GM12864 (cell line): ENCODE data around the gene GNL3.
A peak's percentile ranks its signal among the peaks of the same experiment; 100 is the strongest.
"Not testable (repeated sequence)": the region's sequence is repeated elsewhere in the genome, so short reads cannot be mapped to it uniquely, and the experiment has no call there.

Experiments
- DNase-seq: peaks from one replicate; pipeline ENCODE4 v3.0.0-alpha.2; 2011; ENCODE audit warnings: low read depth
- H3K4me3 ChIP-seq: 2 replicates; pipeline ENCODE4 v1.5.1; 2011; ENCODE audit warnings: mild to moderate bottlenecking, low read depth, low read length, control low read depth
- TF ChIP-seq, protein P1 (sequence below): IDR thresholded peaks from 2 replicates; pipeline ENCODE4 v1.5.1; 2011; ENCODE audit warnings: low read depth, mild to moderate bottlenecking, moderate library complexity, low read length, control low read depth, inconsistent platforms; ENCODE audit errors: missing control alignments

GNL3 gene

DNA sequence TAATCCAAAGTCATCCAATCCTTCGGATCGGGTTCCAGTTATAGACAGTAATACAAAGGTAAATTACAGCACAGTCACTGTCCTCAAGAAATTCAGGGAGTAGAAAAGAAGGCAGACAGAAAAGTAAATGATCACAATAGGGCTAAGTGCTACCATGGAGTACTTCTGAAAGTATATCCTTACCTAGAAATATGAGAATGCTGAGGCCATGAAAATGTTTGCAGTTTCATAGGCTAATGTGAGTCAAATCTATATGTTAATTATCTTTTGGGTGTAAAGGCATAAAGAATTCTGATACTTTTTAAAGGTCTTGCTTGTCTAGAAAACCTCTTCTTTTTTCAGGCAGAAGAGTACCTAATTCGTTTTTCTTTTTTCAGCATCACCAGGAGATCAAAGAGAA lies 29.9 kb upstream of the GNL3 start:
- no peak for DNase-seq
- TF ChIP-seq, protein P1, sequence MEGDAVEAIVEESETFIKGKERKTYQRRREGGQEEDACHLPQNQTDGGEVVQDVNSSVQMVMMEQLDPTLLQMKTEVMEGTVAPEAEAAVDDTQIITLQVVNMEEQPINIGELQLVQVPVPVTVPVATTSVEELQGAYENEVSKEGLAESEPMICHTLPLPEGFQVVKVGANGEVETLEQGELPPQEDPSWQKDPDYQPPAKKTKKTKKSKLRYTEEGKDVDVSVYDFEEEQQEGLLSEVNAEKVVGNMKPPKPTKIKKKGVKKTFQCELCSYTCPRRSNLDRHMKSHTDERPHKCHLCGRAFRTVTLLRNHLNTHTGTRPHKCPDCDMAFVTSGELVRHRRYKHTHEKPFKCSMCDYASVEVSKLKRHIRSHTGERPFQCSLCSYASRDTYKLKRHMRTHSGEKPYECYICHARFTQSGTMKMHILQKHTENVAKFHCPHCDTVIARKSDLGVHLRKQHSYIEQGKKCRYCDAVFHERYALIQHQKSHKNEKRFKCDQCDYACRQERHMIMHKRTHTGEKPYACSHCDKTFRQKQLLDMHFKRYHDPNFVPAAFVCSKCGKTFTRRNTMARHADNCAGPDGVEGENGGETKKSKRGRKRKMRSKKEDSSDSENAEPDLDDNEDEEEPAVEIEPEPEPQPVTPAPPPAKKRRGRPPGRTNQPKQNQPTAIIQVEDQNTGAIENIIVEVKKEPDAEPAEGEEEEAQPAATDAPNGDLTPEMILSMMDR: no peak

GRCh38 chr3:52660046-52660445 lies 25.8 kb upstream of the GNL3 start:
- H3K4me3 ChIP-seq: no peak overlapping the region
- no peak for DNase-seq
- TF ChIP-seq, protein P1: no peak

More for the DNA sequence above, 29.9 kb upstream of the GNL3 start:
- H3K4me3 ChIP-seq: no peak overlapping the region

DNA sequence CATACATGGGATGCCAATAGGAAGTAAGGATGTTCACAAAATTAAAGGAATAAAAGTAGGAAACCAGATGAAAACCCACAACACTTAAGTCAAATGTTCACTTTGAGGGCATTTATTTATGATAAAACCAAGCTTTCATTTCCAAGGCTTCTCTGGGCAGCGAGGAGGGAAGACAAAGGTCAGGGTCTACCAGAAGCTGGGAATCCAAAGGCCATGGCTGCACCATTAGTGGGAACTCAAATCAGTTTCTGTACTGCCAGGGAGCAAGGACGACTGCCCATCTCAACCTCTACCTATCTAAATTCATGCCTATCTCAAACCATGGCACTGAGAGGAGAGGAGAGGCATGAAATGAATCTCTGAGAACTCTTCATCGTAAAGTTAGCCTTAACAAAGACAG lies 22.7 kb upstream of the GNL3 start:
- TF ChIP-seq, protein P1: no peak
- no peak overlapping the region for H3K4me3 ChIP-seq
- no peak for DNase-seq

- TF ChIP-seq, protein P1: no peak
- DNase-seq: peak; percentile 48
- H3K4me3 ChIP-seq: no peak overlapping the region; the same call in 1 of the 2 replicates
These were observed 15.0 kb upstream of the GNL3 start for GRCh38 chr3:52670621-52671521.

GRCh38 chr3:52671676-52672075 lies 14.2 kb upstream of the GNL3 start:
- TF ChIP-seq, protein P1: no peak
- H3K4me3 ChIP-seq: no peak overlapping the region
- DNase-seq: no peak

DNA sequence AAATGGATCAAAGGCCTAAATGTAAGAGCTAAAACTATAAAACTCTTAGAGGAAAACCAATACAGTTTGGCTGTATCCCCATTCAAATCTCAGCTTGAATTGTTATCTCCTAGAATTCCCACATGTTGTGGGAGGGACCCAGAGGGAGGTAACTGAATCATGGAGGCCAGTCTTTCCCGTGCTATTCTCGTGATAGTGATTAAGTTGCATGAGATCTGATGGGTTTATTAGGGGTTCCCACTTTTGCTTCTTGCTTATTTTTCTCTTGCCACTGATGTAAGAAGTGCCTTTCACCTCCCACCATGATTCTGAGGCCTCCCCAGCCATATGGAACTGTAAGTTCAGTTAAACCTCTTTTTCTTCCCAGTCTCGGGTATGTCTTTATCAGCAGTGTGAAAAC lies 9.6 kb upstream of the GNL3 start:
- H3K4me3 ChIP-seq, DNase-seq: not testable (repeated sequence)

DNA sequence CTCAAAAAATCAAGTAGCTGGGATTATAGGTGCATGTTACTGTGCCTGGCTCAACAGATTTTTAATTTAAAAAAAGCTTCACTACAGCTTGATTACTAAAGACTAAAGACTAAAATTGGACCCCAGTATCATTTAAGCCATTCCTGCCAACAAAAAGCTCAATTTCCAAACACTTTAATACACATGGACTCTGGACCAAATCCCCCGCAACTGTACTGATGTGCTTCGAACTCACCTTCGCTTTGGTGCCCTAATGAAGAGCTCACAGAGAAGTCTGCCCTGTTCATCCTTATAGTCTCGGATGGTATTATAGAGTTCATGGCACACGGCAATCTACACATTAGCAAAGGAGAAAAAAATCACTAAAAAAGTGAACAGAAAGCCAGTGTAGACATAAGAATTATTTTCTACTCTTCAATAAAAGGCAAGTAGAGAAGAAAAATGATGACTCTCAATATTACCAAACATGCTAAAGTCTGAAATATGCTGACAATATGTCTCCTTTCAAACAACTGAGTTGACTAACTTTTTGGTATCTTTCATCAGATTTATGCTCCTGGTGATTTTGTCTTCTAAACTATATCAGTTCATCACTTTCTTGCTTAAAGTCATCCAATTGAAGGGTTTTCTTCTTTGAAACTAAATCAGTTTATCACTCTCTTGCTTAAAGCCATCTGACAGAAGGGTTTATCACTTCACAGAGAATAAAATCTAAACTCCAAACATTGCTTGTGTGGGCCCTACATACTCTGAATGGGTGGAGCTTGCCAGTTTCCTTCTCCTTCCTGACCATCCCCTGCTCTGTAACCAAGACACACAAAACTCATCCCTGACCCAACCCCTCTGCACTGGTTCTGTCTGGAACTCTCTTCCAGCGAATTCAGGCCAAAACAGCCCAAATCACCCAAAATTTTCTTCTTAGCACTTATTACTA lies 7.3 kb upstream of the GNL3 start:
- DNase-seq: no peak
- TF ChIP-seq, protein P1: no peak
- H3K4me3 ChIP-seq: no peak overlapping the region
